C4-2B (cell line): ENCODE measurements around the gene ZNF280A.
"Not testable (repeated sequence)": the region's sequence is repeated elsewhere in the genome, so short reads cannot be mapped to it uniquely, and the experiment has no call there.

ENCODE experiments used
- H3K27ac ChIP-seq: fragments of 450-650 bp; 2 replicates; pipeline ENCODE4 v1.5.1; 2017
- CTCF ChIP-seq: fragments of 450-650 bp; conservative IDR thresholded peaks from 2 replicates; pipeline ENCODE4 v1.5.1; 2017; ENCODE audit warnings: mild to moderate bottlenecking
- ZFX ChIP-seq: fragments of 450-650 bp; IDR thresholded peaks from 2 replicates; pipeline ENCODE4 v1.6.1; 2017

Gene ZNF280A

GRCh38 chr22:22469527-22469926 is 50.5 kb downstream of the ZNF280A start:
- TF ChIP-seq ZFX = no peak
- TF ChIP-seq CTCF = no peak
- no peak overlapping the region for H3K27ac ChIP-seq

GRCh38 chr22:22468794-22469469 is 51.1 kb downstream of the ZNF280A start:
- H3K27ac ChIP-seq = not testable (repeated sequence)

GRCh38 chr22:22467112-22467511 is 53.0 kb downstream of the ZNF280A start:
- H3K27ac ChIP-seq = no peak overlapping the region
- no peak for TF ChIP-seq CTCF

GRCh38 chr22:22465782-22466181 is 54.3 kb downstream of the ZNF280A start:
- H3K27ac ChIP-seq = no peak overlapping the region
- TF ChIP-seq CTCF (no peak), ZFX (no peak)

- H3K27ac ChIP-seq = no peak overlapping the region
- TF ChIP-seq ZFX (no peak), CTCF (no peak)
These were observed 54.9 kb downstream of the ZNF280A start for GRCh38 chr22:22465094-22465602.

- TF ChIP-seq CTCF = no peak
- no peak for TF ChIP-seq ZFX
- no peak overlapping the region for H3K27ac ChIP-seq
These were observed 55.5 kb downstream of the ZNF280A start for GRCh38 chr22:22464541-22465054.

GRCh38 chr22:22463855-22464540 is 56.1 kb downstream of the ZNF280A start:
- no peak overlapping the region for H3K27ac ChIP-seq
- TF ChIP-seq CTCF (peak; percentile 79), ZFX (no peak)
